Measurements from ENCODE around the gene CST9L.

- TF ChIP-seq POLR2A (IDR thresholded peaks at IDR 0.05), result no peak
- TF ChIP-seq, protein P1, sequence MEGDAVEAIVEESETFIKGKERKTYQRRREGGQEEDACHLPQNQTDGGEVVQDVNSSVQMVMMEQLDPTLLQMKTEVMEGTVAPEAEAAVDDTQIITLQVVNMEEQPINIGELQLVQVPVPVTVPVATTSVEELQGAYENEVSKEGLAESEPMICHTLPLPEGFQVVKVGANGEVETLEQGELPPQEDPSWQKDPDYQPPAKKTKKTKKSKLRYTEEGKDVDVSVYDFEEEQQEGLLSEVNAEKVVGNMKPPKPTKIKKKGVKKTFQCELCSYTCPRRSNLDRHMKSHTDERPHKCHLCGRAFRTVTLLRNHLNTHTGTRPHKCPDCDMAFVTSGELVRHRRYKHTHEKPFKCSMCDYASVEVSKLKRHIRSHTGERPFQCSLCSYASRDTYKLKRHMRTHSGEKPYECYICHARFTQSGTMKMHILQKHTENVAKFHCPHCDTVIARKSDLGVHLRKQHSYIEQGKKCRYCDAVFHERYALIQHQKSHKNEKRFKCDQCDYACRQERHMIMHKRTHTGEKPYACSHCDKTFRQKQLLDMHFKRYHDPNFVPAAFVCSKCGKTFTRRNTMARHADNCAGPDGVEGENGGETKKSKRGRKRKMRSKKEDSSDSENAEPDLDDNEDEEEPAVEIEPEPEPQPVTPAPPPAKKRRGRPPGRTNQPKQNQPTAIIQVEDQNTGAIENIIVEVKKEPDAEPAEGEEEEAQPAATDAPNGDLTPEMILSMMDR (IDR thresholded peaks at IDR 0.05), result no peak
- no peak for TF ChIP-seq POLR2AphosphoS5 (IDR thresholded peaks at IDR 0.05)
- no peak for TF ChIP-seq EP300 (IDR thresholded peaks at IDR 0.05)
Measured at GRCh38 chr20:23603321-23603720, 35.0 kb upstream of the CST9L start.
